DOHH2 (cell line): ENCODE measurements around the gene RAB23.

Source experiments
- EZH2phosphoT487 ChIP-seq: fragments of 200-600 bp; sonication (generic); IDR thresholded peaks from 2 replicates; pipeline ENCODE4 v1.6.1; 2017; ENCODE audit warnings: borderline replicate concordance, mild to moderate bottlenecking, antibody characterized with exemption, low read length, moderate library complexity, mixed read lengths
- TF ChIP-seq, protein P1 (sequence below): fragments of 200-600 bp; sonication (generic); IDR thresholded peaks from one replicate; pipeline ENCODE4 v1.5.1; 2014; ENCODE audit warnings: antibody characterized with exemption, mild to moderate bottlenecking, low read depth, low read length; ENCODE audit not compliant: poor library complexity, severe bottlenecking

DNA sequence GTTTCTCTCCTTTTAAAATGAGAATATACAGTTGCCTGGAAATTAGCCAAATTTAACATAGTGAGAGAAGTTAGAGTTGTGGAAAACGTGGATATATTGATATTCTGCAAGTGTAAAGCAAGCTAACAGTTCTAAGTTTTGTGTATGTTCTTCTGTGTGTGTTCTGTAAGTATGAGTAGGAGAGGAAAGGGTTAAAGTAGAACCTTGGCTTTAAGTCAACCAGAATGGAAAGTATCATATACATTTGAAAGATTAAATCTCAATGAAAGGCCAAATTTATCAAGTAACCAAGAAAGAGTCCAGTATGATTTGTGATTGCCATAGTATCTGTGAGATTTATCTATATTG is 80.0 kb downstream of the RAB23 start:
- TF ChIP-seq, protein P1, sequence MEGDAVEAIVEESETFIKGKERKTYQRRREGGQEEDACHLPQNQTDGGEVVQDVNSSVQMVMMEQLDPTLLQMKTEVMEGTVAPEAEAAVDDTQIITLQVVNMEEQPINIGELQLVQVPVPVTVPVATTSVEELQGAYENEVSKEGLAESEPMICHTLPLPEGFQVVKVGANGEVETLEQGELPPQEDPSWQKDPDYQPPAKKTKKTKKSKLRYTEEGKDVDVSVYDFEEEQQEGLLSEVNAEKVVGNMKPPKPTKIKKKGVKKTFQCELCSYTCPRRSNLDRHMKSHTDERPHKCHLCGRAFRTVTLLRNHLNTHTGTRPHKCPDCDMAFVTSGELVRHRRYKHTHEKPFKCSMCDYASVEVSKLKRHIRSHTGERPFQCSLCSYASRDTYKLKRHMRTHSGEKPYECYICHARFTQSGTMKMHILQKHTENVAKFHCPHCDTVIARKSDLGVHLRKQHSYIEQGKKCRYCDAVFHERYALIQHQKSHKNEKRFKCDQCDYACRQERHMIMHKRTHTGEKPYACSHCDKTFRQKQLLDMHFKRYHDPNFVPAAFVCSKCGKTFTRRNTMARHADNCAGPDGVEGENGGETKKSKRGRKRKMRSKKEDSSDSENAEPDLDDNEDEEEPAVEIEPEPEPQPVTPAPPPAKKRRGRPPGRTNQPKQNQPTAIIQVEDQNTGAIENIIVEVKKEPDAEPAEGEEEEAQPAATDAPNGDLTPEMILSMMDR = no peak
- TF ChIP-seq EZH2phosphoT487 = no peak
